Smooth muscle cell (in vitro differentiated cells): ENCODE measurements around the gene NYNRIN. TPM values are rescaled to one million over a fixed set of nuclear protein-coding genes. Genes with fewer than 3 reads are reported as not detected.

ENCODE experiments used
- DNase-seq: peaks from one replicate; lab custom pipeline; 2025; ENCODE audit not compliant: unreplicated experiment; lab: John Stamatoyannopoulos, UW
- H2AFZ ChIP-seq: fragments of 200-600 bp; sonication (generic); 2 replicates; pipeline ENCODE4 v1.6.0; 2016; ENCODE audit warnings: antibody characterized with exemption, low read depth, mild to moderate bottlenecking
- H3F3A ChIP-seq: fragments of 200-600 bp; sonication (generic); 2 replicates; pipeline ENCODE4 v1.6.0; 2017; ENCODE audit warnings: antibody characterized with exemption, low read depth
- H3K27ac ChIP-seq: fragments of 200-600 bp; sonication (generic); 2 replicates; pipeline ENCODE4 v1.5.1; 2016; ENCODE audit warnings: low read depth, mild to moderate bottlenecking
- H3K27me3 ChIP-seq: fragments of 200-600 bp; sonication (generic); 2 replicates; pipeline ENCODE4 v1.6.1; 2016; ENCODE audit warnings: low read depth, mild to moderate bottlenecking
- H3K36me3 ChIP-seq: fragments of 200-600 bp; sonication (generic); 2 replicates; pipeline ENCODE4 v1.5.1; 2016; ENCODE audit warnings: low read depth
- H3K4me1 ChIP-seq: fragments of 200-600 bp; sonication (generic); 2 replicates; pipeline ENCODE4 v1.5.1; 2016; ENCODE audit warnings: low read depth
- H3K4me2 ChIP-seq: fragments of 200-600 bp; sonication (generic); 2 replicates; pipeline ENCODE4 v1.6.0; 2016; ENCODE audit warnings: mild to moderate bottlenecking
- H3K4me3 ChIP-seq: fragments of 200-600 bp; sonication (generic); 2 replicates; pipeline ENCODE4 v1.5.1; 2016; ENCODE audit warnings: mild to moderate bottlenecking
- H3K79me2 ChIP-seq: fragments of 200-600 bp; sonication (generic); 2 replicates; pipeline ENCODE4 v1.6.0; 2016; ENCODE audit warnings: low read depth, mild to moderate bottlenecking
- H3K9ac ChIP-seq: fragments of 200-600 bp; sonication (generic); 2 replicates; pipeline ENCODE4 v1.6.0; 2016; ENCODE audit warnings: low read depth
- H3K9me3 ChIP-seq: fragments of 200-600 bp; sonication (generic); replicated peaks from 2 replicates; pipeline ENCODE4 v1.5.1; 2016; ENCODE audit warnings: low read depth
- H4K20me1 ChIP-seq: fragments of 200-600 bp; sonication (generic); 2 replicates; pipeline ENCODE4 v1.6.0; 2016; ENCODE audit warnings: low read depth
- CTCF ChIP-seq: fragments of 200-600 bp; sonication (generic); IDR thresholded peaks from 2 replicates; pipeline ENCODE4 v1.5.1; 2017; ENCODE audit warnings: borderline replicate concordance, mild to moderate bottlenecking, antibody characterized with exemption; ENCODE audit not compliant: insufficient read depth, poor library complexity, severe bottlenecking
- WGBS: methylation state at CpG from one replicate; pipeline ENCODE4 v1.1.7; 2016; ENCODE audit warnings: low lambda C conversion rate; 5-methylcytosine and 5-hydroxymethylcytosine counted together
- polyA plus RNA-seq: library from polyadenylated mRNA; unstranded; fragments of >200 nt; fragmentation: Nextera tagmentation; extraction: Ambion mirVana; gene quantifications from 2 replicates; pipeline ENCODE4 v1.2.1, GENCODE V29; 2016
- total RNA-seq: library from RNA; depleted of rRNA; stranded (reverse); fragments of >200 nt; gene quantifications from 2 replicates; pipeline ENCODE4 v1.2.3, GENCODE V29; 2014

The NYNRIN gene
- total and polyA plus RNA-seq, 2 experiments from 2014 or later, result 30.3 to 38.0 TPM

- H3K36me3 ChIP-seq, result no peaks in the 10 kb centered on the region
- H3K79me2 ChIP-seq, result no peaks in the 10 kb centered on the region
- no peaks in the 10 kb centered on the region for H3K9me3 ChIP-seq
- WGBS, result 95% methylated on average over 1 of the region's 1 CpG
- H3K27ac ChIP-seq, result no peak overlapping the region
- DNase-seq, result no peak
- no peaks in the 10 kb centered on the region for H4K20me1 ChIP-seq
- TF ChIP-seq CTCF, result no peak
- no peaks in the 10 kb centered on the region for H3K4me1 ChIP-seq
- H3F3A ChIP-seq, result no peaks in the 10 kb centered on the region
- no peaks in the 10 kb centered on the region for H3K27me3 ChIP-seq
- no peak overlapping the region for H2AFZ ChIP-seq
- no peak overlapping the region for H3K4me2 ChIP-seq
- H3K9ac ChIP-seq, result no peak overlapping the region
- H3K4me3 ChIP-seq, result no peak overlapping the region
These were observed 59.9 kb downstream of the NYNRIN start for GRCh38 chr14:24458736-24459135.

GRCh38 chr14:24459331-24459730 is 60.5 kb downstream of the NYNRIN start:
- DNase-seq, result no peak
- no peak overlapping the region for H3K9ac ChIP-seq
- no peaks in the 10 kb centered on the region for H3K79me2 ChIP-seq
- WGBS, result 95% methylated on average over 3 of the region's 3 CpGs
- no peak overlapping the region for H3K27ac ChIP-seq
- no peak overlapping the region for H3K4me2 ChIP-seq
- H3K27me3 ChIP-seq, result no peaks in the 10 kb centered on the region
- H3K9me3 ChIP-seq, result no peaks in the 10 kb centered on the region
- H4K20me1 ChIP-seq, result no peaks in the 10 kb centered on the region
- no peak overlapping the region for H3K4me3 ChIP-seq
- no peak for TF ChIP-seq CTCF
- no peaks in the 10 kb centered on the region for H3K36me3 ChIP-seq
- H3K4me1 ChIP-seq, result no peaks in the 10 kb centered on the region
- H2AFZ ChIP-seq, result no peak overlapping the region
- no peaks in the 10 kb centered on the region for H3F3A ChIP-seq

- Histone ChIP-seq H2AFZ (no peak overlapping the region), H3K4me1 (no peaks in the 10 kb centered on the region), H3K79me2 (no peaks in the 10 kb centered on the region), H3K4me2 (no peak overlapping the region), H3K36me3 (no peaks in the 10 kb centered on the region), H3F3A (no peaks in the 10 kb centered on the region), H4K20me1 (no peaks in the 10 kb centered on the region), H3K9me3 (no peaks in the 10 kb centered on the region), H3K27ac (no peak overlapping the region), H3K27me3 (no peaks in the 10 kb centered on the region), H3K9ac (no peak overlapping the region), H3K4me3 (no peak overlapping the region)
- no peak for DNase-seq
- TF ChIP-seq CTCF, result no peak
These were observed 62.5 kb downstream of the NYNRIN start for GRCh38 chr14:24461336-24461735.

- H3K36me3 ChIP-seq, result no peaks in the 10 kb centered on the region
- TF ChIP-seq CTCF, result no peak
- H3K27me3 ChIP-seq, result no peaks in the 10 kb centered on the region
- H3K4me1 ChIP-seq, result no peaks in the 10 kb centered on the region
- no peaks in the 10 kb centered on the region for H4K20me1 ChIP-seq
- H3K27ac ChIP-seq, result no peak overlapping the region
- no peak overlapping the region for H2AFZ ChIP-seq
- H3F3A ChIP-seq, result no peaks in the 10 kb centered on the region
- H3K9ac ChIP-seq, result no peak overlapping the region
- H3K4me3 ChIP-seq, result no peak overlapping the region
- no peaks in the 10 kb centered on the region for H3K79me2 ChIP-seq
- no peaks in the 10 kb centered on the region for H3K9me3 ChIP-seq
- 55% methylated on average over 5 of the region's 5 CpGs for WGBS
- H3K4me2 ChIP-seq, result no peak overlapping the region
- no peak for DNase-seq
These were observed 64.4 kb downstream of the NYNRIN start for GRCh38 chr14:24463017-24463883.
